ENCODE data around the gene POU3F1.

GRCh38 chr1:38061290-38061689 lies 14.7 kb upstream of the POU3F1 start:
- no peak for TF ChIP-seq CTCF (IDR thresholded peaks at IDR 0.05; ENCODE audit: low read length)
- no peak for TF ChIP-seq EZH2 (IDR thresholded peaks at IDR 0.05; ENCODE audit: borderline replicate concordance, low read length)
